CMK (cell line): Measurements from ENCODE around the gene ODF4.

Experiments used
- DNase-seq: peaks from one replicate; pipeline ENCODE4 v3.0.0-alpha.2; 2010; ENCODE audit warnings: low read depth

ODF4 gene

GRCh38 chr17:8339540-8339939 lies at the start of gene ODF4:
Gene ODF4 (plus strand): TSS chr17:8339840. CDS start chr17:8340052, 212 bp downstream.
- no peak for DNase-seq

GRCh38 chr17:8290043-8290442 lies 49.6 kb upstream of the ODF4 start:
- no peak for DNase-seq

DNA sequence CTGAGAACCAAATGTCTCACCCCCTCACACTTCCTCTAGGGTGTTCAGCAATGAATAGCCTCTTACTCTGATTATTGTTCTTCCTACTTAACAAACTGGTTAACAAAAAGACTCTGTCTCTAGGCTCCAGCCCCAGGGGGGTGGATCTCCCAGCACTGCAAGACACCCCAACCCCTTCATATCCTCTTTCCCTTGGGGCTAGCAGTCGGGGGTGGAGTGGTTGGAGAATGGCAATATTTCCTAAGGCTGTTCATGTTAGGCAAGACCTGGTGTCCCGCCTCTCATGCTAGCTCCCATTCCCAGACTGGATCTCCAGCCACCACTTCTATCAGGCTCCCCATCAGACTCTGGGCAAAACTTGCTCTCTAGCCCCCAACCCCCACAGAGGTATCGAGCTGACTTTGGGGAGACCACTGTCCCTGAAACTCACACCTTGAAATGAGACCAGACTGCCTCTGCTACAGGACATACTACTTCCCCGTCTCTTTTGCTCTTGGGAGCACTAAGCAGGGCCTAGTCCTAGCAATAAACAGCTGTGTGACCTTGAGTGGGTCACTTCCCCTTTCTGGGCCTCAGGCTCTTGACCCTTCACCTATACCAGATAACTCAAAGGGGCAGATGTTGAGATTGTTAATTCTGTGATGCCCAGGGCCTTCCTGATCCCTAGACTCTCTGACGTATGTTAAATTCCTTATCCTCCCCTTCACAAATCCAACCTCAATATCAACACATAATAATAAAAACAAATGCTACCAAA lies 46.8 kb upstream of the ODF4 start:
- DNase-seq: no peak

DNA sequence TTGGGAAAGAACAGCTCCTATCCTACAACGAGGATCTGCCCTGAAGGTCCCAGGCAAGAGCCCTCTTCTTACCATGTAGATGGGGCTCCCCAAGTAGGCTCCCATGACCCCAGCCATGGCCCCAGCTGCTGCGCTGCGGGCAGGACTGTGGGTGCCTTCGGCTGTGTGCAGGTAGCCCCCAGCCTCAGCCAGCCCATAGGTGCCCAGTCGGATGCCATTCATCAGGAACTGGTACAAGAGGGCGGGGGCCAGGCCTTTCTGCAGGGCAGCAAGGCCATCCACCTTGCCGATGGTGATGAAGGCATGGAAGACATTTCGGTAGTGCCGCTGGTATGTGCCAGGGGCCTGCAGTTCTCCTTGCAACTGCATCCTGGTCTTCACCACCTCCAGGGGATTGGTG lies 45.3 kb upstream of the ODF4 start:
- no peak for DNase-seq

GRCh38 chr17:8294814-8295316 lies 44.8 kb upstream of the ODF4 start:
- DNase-seq: no peak

DNA sequence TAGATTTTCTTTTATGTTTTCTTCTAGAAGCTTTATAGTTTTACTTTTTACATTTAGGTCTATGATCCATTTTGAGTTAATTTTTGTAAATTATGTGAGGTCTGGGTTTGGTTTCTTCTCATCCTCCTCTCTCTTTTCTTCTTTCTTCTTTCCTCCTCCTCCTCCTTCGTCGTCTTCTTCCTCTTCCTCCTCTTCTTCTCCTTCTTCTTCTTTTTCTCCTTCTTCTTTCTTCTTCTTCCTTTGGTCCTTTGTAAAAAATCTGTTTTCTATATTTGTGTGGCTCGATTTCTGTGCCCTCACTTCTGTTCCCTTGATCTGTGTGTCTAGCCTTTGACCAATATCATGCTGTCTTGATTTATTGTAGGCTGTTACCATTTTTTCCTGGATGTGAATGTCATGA lies 39.4 kb upstream of the ODF4 start:
- DNase-seq: no peak

DNA sequence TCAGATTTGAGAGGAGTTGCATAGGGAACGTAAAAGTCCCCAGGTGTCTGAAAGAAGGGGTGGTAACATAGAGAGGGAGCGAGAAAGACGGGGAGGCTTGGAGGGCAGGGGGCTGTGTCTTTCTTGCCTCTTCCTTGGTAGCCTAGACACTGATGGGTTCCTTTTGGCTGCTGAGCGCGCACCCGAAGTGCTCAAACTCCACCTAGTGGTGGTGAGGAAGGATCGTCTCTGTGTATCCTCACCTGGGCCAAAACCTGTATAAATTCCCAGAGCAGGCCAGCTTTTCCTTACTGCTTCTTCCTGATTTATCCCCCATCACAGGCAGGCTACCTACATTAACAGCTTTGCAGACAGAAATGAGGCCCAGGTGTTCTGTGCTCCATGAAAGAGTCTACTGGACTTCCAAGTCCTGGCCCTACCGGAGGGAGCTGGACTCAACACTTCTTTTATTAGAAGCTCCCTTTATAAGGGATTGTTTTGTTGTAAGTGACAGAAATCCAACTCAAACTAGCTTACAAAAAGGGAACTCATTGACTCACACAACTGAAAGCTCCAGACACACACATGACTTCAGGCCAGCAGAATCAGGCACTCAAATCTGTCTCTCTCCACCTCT lies 38.9 kb upstream of the ODF4 start:
- DNase-seq: no peak

DNA sequence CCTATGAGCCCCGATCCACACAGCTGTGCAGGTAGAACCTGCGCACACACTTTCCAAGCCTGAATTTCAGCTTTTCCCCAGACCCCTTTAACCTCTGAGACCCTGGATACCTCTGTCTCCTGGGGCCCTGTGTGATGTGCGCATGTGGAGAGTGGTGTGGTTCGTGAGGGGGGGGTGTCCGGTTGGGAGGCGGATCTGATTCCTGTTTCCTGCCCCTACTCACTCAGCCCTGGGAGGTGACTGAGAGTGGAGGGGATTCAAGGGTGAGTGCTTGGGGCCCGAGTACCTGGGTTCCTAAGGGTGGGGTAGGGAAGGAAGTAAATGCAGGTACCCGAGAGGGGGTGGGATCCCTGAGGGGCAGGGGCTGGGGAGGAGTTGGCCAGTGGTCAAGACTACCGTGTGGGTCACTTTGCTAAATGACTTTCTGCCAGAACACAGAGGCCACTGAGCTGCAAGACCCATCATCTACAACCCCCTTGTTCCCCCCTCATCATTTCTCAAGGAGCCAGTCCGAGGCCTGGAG lies 29.0 kb upstream of the ODF4 start:
- DNase-seq: no peak

GRCh38 chr17:8311131-8311790 lies 28.4 kb upstream of the ODF4 start:
- DNase-seq: no peak

DNA sequence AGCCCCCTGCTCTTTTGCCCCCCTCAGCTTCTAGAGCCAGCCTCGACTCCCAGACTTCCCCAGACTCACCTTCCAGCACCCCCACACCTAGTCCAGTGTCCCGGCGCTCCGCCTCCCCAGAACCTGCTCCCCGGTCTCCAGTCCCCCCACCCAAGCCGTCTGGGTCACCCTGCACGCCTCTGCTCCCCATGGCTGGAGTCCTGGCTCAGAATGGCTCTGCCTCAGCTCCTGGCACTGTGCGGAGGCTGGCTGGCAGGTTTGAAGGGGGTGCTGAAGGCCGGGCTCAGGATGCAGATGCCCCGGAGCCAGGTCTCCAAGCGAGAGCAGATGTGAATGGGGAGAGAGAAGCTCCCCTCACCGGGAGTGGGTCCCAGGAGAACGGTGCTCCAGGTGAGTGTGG lies 27.4 kb upstream of the ODF4 start:
- DNase-seq: no peak

GRCh38 chr17:8312726-8313600 lies 26.7 kb upstream of the ODF4 start:
- DNase-seq: no peak

GRCh38 chr17:8314797-8315763 lies 24.6 kb upstream of the ODF4 start:
- no peak for DNase-seq

DNA sequence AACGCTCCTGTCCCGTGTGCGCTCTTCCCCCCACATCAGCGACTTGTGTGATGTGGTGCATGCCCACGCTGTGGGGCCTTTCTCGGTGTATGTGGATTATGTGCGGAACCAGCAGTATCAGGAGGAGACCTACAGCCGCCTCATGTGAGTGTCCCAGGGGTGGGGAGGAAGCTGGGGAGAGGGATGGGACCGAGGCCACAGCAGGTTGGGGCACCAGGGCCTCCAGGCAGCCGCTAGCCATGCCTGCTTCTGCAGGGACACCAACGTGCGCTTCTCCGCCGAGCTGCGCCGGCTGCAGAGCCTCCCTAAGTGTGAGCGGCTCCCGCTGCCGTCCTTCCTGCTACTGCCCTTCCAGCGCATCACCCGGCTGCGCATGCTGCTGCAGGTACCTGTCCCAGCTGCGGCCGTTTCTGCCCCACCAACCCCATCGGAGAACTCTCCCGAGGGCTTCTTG lies 23.8 kb upstream of the ODF4 start:
- no peak for DNase-seq

DNA sequence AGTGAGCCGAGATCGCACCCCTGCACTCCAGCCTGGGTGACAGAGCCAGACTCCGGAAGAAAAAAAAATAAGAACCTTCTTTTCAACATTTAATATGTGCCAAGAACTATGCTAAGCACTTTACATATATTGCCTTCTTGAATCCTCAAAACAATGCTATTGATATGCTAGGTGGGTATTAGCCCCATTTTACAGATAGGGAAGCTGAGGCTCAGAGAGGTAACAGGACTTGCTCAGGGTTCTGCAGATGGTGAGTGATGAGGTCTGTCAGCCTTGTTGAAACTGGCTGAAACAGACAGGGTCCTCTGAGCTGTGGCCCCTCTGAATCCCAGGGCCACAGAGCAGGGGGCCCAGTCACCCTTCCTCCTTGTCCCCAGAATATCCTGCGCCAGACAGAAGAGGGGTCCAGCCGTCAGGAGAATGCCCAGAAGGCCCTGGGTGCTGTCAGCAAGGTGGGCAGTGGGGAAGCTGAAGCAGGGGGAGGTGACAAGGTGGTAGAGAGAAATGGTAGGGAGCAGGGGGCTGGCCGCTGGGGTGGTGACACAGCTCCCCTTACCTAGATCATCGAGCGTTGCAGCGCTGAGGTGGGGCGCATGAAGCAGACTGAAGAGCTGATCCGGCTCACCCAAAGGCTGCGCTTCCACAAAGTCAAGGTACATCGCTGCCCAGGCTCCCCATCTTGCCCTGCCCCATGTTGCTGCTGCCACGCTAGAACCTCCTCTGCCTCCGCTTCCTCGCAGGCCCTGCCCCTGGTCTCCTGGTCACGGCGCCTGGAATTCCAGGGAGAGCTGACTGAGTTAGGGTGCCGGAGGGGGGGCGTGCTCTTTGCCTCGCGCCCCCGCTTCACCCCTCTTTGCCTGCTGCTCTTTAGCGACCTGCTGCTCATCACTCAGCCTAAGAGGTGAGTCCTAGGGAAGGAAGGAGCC lies 21.4 kb upstream of the ODF4 start:
- no peak for DNase-seq

DNA sequence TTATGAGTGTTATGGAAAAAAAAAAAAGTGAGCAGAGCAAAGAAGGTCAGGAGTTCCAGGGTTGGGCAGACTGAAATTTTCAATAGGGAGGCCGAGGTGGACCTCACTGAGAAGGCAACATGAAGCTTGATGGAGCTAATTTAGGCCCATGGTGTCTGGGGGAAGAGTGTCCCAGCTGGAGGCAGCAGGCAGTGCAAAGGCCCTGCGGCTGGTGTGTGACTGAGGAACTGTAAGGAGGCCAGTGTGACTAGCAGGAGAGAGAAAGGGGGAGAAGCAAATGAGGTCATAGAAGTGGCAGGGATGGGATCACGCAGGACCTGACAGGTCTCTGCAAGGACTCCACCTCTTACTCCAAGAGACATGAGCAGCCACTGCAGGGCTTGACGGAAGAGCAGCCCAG lies 19.4 kb upstream of the ODF4 start:
- no peak for DNase-seq

DNA sequence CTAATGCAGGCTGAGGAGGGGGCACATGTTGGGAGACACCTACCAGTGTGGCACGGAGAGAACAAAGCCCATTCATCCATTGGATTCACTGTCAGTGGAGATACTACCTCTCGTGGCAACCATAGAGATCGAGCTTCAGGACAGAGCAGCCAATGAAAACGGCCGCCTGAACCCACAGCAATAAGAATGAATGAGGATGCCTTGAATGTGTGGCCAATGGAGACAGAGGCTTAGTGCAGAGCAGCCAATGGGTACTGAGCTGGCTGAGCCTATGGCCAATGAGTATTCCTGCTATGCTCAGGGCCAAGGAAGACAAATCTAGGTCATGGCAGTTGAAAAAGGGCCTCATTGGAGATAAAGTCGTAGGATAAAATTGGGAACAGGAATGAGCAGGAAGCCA lies 18.6 kb upstream of the ODF4 start:
- no peak for DNase-seq

GRCh38 chr17:8322061-8322460 lies 17.6 kb upstream of the ODF4 start:
- no peak for DNase-seq

GRCh38 chr17:8324132-8324531 lies 15.5 kb upstream of the ODF4 start:
- DNase-seq: no peak

DNA sequence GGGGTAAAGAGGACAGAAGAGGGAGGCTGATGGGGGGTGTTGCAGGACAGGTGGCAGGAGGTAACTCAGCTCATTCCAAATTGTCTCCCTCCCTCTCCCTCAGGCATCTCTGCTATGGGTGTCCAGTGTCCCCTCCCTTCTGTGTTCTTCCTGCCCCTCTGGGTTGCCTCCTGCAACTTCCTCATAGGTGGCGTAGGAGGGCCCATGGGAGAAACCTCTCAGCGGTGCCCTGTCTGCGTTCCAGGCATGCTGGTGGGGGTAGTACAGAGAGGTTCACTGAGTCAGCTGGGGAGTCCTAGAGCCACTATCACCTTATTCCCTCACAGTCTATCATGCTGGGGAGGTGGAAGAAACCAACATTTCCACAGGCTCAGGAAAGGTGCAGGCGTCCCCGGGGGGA lies 14.7 kb upstream of the ODF4 start:
- DNase-seq: no peak
